Parathyroid adenoma (tissue), 2 donors: ENCODE measurements around the gene GAB3.

ENCODE experiments used
- H2AFZ ChIP-seq: fragments of 300-600 bp; sonication (generic); one replicate; pipeline ENCODE4 v1.7.0; 2017; ENCODE audit warnings: antibody characterized with exemption, mild to moderate bottlenecking
- H3K27ac ChIP-seq: fragments of 300-600 bp; sonication (generic); one replicate; pipeline ENCODE4 v1.7.0; 2017
- H3K27me3 ChIP-seq: fragments of 300-600 bp; sonication (generic); one replicate; pipeline ENCODE4 v1.7.0; 2017; ENCODE audit warnings: low read length; ENCODE audit not compliant: control insufficient read depth, insufficient read depth
- H3K36me3 ChIP-seq: fragments of 300-600 bp; sonication (generic); one replicate; pipeline ENCODE4 v1.7.0; 2017; ENCODE audit warnings: low read length; ENCODE audit not compliant: control insufficient read depth, insufficient read depth
- H3K4me1 ChIP-seq: fragments of 300-600 bp; sonication (generic); one replicate; pipeline ENCODE4 v1.7.0; 2017; ENCODE audit warnings: control low read depth
- H3K4me2 ChIP-seq: fragments of 300-600 bp; sonication (generic); one replicate; pipeline ENCODE4 v1.7.0; 2017; ENCODE audit warnings: low read length
- H3K4me3 ChIP-seq: fragments of 300-600 bp; sonication (generic); one replicate; pipeline ENCODE4 v1.7.0; 2017; ENCODE audit warnings: low read depth, low read length
- H3K79me2 ChIP-seq: fragments of 300-600 bp; sonication (generic); one replicate; pipeline ENCODE4 v1.7.0; 2017; ENCODE audit warnings: control low read depth
- H3K9ac ChIP-seq: fragments of 300-600 bp; sonication (generic); one replicate; pipeline ENCODE4 v1.7.0; 2017; ENCODE audit warnings: mild to moderate bottlenecking
- H3K9me3 ChIP-seq: fragments of 300-600 bp; sonication (generic); one replicate; pipeline ENCODE4 v1.7.0; 2017; ENCODE audit warnings: low read length; ENCODE audit not compliant: control insufficient read depth
- CTCF ChIP-seq: fragments of 300-600 bp; sonication (generic); IDR thresholded peaks from one replicate; pipeline ENCODE4 v1.7.0; 2017; ENCODE audit warnings: antibody characterized with exemption, mild to moderate bottlenecking
- donor health status: primary hyperparathyroidism.

GAB3 gene

DNA sequence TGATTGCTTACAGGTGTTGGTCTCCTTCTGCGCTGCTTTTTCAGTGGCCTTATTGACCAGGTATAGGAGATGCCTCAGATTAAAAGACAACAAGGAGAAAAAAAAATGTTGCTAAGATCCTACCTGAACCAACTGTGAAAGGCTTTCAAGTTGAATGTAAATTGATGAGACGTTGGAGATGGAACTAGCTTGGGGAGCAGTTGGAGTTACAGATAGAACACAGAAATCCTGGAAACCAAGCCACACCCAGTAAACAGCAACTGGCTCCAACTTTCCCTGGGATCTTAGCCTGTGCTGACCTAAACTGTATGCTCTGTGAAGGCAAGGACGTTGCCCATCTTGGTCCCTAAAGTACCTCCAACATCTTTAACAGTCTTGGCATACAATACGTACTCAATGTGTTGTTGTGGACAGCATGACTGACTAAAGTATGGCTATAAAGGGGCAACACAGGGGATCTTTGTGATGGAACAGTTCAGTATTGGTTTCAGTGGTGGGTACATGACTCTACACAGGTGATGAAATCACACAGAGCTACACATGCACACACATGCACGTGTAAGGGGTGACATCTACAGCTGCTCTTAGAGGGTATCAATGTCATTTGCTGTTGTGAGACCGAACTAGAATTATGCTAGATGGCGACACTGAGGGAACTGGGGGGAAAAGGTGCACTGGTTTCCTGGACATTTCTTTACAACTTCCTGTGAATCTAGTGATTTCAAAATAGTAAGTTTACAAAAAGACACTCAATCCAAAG is 22.3 kb downstream of the GAB3 start:
- Histone ChIP-seq H3K4me2 (no peak overlapping the region), H2AFZ (no peak overlapping the region), H3K4me3 (no peak overlapping the region), H3K27me3 (no peaks in the 10 kb centered on the region), H3K79me2 (no peaks in the 10 kb centered on the region), H3K4me1 (peaks cover 28% of the 10 kb centered on the region), H3K9ac (no peak overlapping the region), H3K9me3 (no peaks in the 10 kb centered on the region), H3K27ac (peak overlapping the region; percentile 86), H3K36me3 (no peaks in the 10 kb centered on the region)
- no peak for TF ChIP-seq CTCF

- Histone ChIP-seq H2AFZ (no peak overlapping the region), H3K4me1 (peaks cover 28% of the 10 kb centered on the region), H3K4me3 (no peak overlapping the region), H3K4me2 (no peak overlapping the region), H3K36me3 (no peaks in the 10 kb centered on the region), H3K9me3 (no peaks in the 10 kb centered on the region), H3K27me3 (no peaks in the 10 kb centered on the region), H3K79me2 (no peaks in the 10 kb centered on the region), H3K9ac (no peak overlapping the region), H3K27ac (peak overlapping the region; percentile 15)
- TF ChIP-seq CTCF, result no peak
These were observed 23.0 kb downstream of the GAB3 start for GRCh38 chrX:154727871-154728270.

GRCh38 chrX:154727418-154727817 is 23.5 kb downstream of the GAB3 start:
- Histone ChIP-seq H3K4me1 (peaks cover 26% of the 10 kb centered on the region), H3K9me3 (no peaks in the 10 kb centered on the region), H3K27ac (no peak overlapping the region), H3K79me2 (no peaks in the 10 kb centered on the region), H2AFZ (no peak overlapping the region), H3K4me2 (no peak overlapping the region), H3K36me3 (no peaks in the 10 kb centered on the region), H3K9ac (no peak overlapping the region), H3K4me3 (no peak overlapping the region), H3K27me3 (no peaks in the 10 kb centered on the region)
- TF ChIP-seq CTCF, result no peak

- Histone ChIP-seq H3K27ac (no peak overlapping the region), H3K4me3 (no peak overlapping the region), H3K79me2 (no peaks in the 10 kb centered on the region), H3K4me1 (peaks cover 7% of the 10 kb centered on the region), H3K4me2 (no peak overlapping the region), H3K36me3 (no peaks in the 10 kb centered on the region), H2AFZ (no peak overlapping the region), H3K9ac (no peak overlapping the region), H3K9me3 (no peaks in the 10 kb centered on the region), H3K27me3 (no peaks in the 10 kb centered on the region)
- TF ChIP-seq CTCF, result no peak
These were observed 25.7 kb downstream of the GAB3 start for GRCh38 chrX:154724993-154725756.
